T-cell (primary cell): ENCODE measurements around the gene CXCL11. TPM values are rescaled to one million over a fixed set of nuclear protein-coding genes. Genes with fewer than 3 reads are reported as not detected.

ENCODE experiments used
- ATAC-seq, 4 experiments: fragments of 200-7000 bp in 3 of 4; fragments of 150-1000 bp in 1 of 4; cut with Tn5 transposase; replicated peaks in 1 of 4; 1 replicate in 3 of 4; 2 replicates in 1 of 4; pipeline ENCODE4 v1.10.0; 2021; ENCODE audit warnings: moderate library complexity in 3 of 4, mild to moderate bottlenecking in 2 of 4, moderate number of reproducible peaks in 1 of 4
- CTCF ChIA-PET, 2 donors: fragments of 300-600 bp; sonication (Branson Sonifier 250); formaldehyde crosslinking; loops; one replicate each; lab custom pipeline; 2022; ENCODE audit warnings: antibody characterized with exemption in 2 of 2; lab: Charles Lee
- POLR2A ChIA-PET, 2 donors: fragments of 300-600 bp; sonication (Branson Sonifier 250); formaldehyde crosslinking; loops; one replicate each; lab custom pipeline; 2022; ENCODE audit warnings: antibody characterized with exemption in 2 of 2; lab: Charles Lee
- DNase-seq, 35 experiments: peaks; one replicate each; pipeline versions ENCODE4 v3.0.0 to v3.0.0-alpha.2; 2013 to 2023
- H3K27ac ChIP-seq: one replicate; pipeline ENCODE4 v1.5.1; 2013; ENCODE audit warnings: low read length
- H3K27me3 ChIP-seq, 2 experiments: replicated peaks in 1 of 2; 1 replicate in 1 of 2; 2 replicates in 1 of 2; pipeline versions ENCODE4 v1.6.1 to v1.7.0; 2013; ENCODE audit warnings: low read length in 1 of 2, mixed read lengths in 1 of 2; ENCODE audit not compliant: control insufficient read depth in 2 of 2, insufficient read depth in 2 of 2; ENCODE audit errors: extremely low read depth in 1 of 2
- H3K36me3 ChIP-seq, 2 donors: 1 replicate in 1 of 2; 2 replicates in 1 of 2; pipeline versions ENCODE4 v1.6.1 to v1.7.0; 2013; ENCODE audit warnings: low read length in 1 of 2; ENCODE audit not compliant: control insufficient read depth in 2 of 2, insufficient read depth in 1 of 2; ENCODE audit errors: extremely low read depth in 1 of 2
- H3K4me1 ChIP-seq, 2 experiments: 1 replicate in 1 of 2; 2 replicates in 1 of 2; pipeline versions ENCODE4 v1.6.1 to v1.7.0; 2013; ENCODE audit warnings: low read length in 2 of 2, mixed read lengths in 1 of 2; ENCODE audit not compliant: insufficient read depth in 2 of 2, control insufficient read depth in 1 of 2; ENCODE audit errors: extremely low read depth in 1 of 2
- H3K4me3 ChIP-seq, 2 donors: 1 replicate in 1 of 2; 2 replicates in 1 of 2; pipeline versions ENCODE4 v1.5.1 to v1.7.0; 2013; ENCODE audit warnings: mild to moderate bottlenecking in 2 of 2, low read length in 1 of 2, moderate library complexity in 1 of 2; ENCODE audit not compliant: control insufficient read depth in 1 of 2; ENCODE audit errors: extremely low read depth in 1 of 2
- H3K9me3 ChIP-seq: 2 replicates; pipeline ENCODE4 v1.7.0; 2013
- H3K27ac Mint-ChIP-seq, 2 donors: one replicate each; pipeline ENCODE4 v1.8.0; 2020 to 2021; ENCODE audit warnings: mild to moderate bottlenecking in 2 of 2, mixed read lengths in 2 of 2
- H3K27me3 Mint-ChIP-seq, 2 donors: one replicate each; pipeline ENCODE4 v1.8.0; 2021 to 2022; ENCODE audit warnings: mixed read lengths in 2 of 2
- H3K36me3 Mint-ChIP-seq: one replicate; pipeline ENCODE4 v1.8.0; 2021; ENCODE audit warnings: mixed read lengths
- H3K4me1 Mint-ChIP-seq, 3 donors: one replicate each; pipeline ENCODE4 v1.8.0; 2020 to 2022; ENCODE audit warnings: mixed read lengths in 3 of 3, mild to moderate bottlenecking in 1 of 3
- H3K4me3 Mint-ChIP-seq, 3 donors: one replicate each; pipeline ENCODE4 v1.8.0; 2020 to 2022; ENCODE audit warnings: mild to moderate bottlenecking in 3 of 3, mixed read lengths in 3 of 3, moderate library complexity in 3 of 3
- H3K9me3 Mint-ChIP-seq, 3 donors: one replicate each; pipeline ENCODE4 v1.8.0; 2020 to 2022; ENCODE audit warnings: mixed read lengths in 3 of 3
- WGBS: methylation state at CpG from one replicate; pipeline ENCODE4 v1.1.5; 2013; ENCODE audit warnings: missing lambda C conversion rate; ENCODE audit not compliant: insufficient coverage; 5-methylcytosine and 5-hydroxymethylcytosine counted together
- total RNA-seq, 35 experiments: library from RNA in 6 of 35; stranded (reverse) in 6 of 35; fragments of 120-200 nt in 1 of 35; gene quantifications; one replicate each; pipeline versions ENCODE4 v1.2.1 to v1.2.4 and lab custom pipeline; 2013 to 2026

Gene CXCL11
- total RNA-seq, 5 donors from 2014 or later (not counting 1 experiment from before 2014, with no cell fraction given) = not detected

DNA sequence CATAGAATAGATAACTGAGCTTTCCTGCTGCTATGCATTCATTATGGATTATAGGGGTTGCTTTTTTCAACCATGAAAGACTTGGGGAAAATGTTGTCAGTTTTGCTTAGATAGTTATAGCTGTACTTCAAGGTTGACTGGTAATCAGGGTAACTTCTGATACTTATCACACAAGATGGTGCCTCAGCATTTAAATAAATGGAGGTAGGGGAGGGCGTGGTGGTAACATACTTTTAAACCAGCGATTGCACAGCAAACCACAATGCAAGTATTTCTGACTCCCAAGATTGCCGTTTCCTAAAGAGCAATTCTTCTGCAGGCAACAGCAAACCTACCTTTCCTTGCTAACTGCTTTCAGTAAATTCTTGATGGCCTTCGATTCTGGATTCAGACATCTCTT is 13.8 kb downstream of the CXCL11 start:
- ChIA-PET POLR2A (no interaction called here), CTCF (no interaction called here)
- H3K27ac Mint-ChIP-seq = no peak overlapping the region
- Histone ChIP-seq H3K4me1 (no peaks in the 10 kb centered on the region), H3K27ac (no peak overlapping the region), H3K4me3 (no peak overlapping the region), H3K27me3 (no peaks in the 10 kb centered on the region), H3K9me3 (no peaks in the 10 kb centered on the region), H3K36me3 (no peaks in the 10 kb centered on the region)
- DNase-seq (no peak), ATAC-seq (no peak)
- H3K9me3 Mint-ChIP-seq = no peaks in the 10 kb centered on the region
- H3K4me1 Mint-ChIP-seq = peaks cover 12 to 26% (median 17%) of the 10 kb centered on the region in 3 donors
- no peak overlapping the region for H3K4me3 Mint-ChIP-seq
- whole genome bisulfite sequencing = no CpG with 5 or more reads among the region's 4 CpGs
- H3K36me3 Mint-ChIP-seq = no peaks in the 10 kb centered on the region
- H3K27me3 Mint-ChIP-seq = no peaks in the 10 kb centered on the region

- no peaks in the 10 kb centered on the region for H3K27me3 ChIP-seq
- no peak overlapping the region for H3K4me3 ChIP-seq
- ChIA-PET CTCF (interaction anchor here (0.6 kb wide), 3 partner anchors 15 to 486 kb away, joined by 3 to 5 read pairs (median 3); no protein-coding TSS in a partner anchor), POLR2A (no interaction called here)
- no peaks in the 10 kb centered on the region for H3K36me3 ChIP-seq
- WGBS = no CpG with 5 or more reads among the region's 3 CpGs
- H3K9me3 ChIP-seq = no peaks in the 10 kb centered on the region
- Mint-ChIP-seq H3K9me3 (no peaks in the 10 kb centered on the region), H3K4me3 (no peak overlapping the region), H3K27ac (no peak overlapping the region), H3K36me3 (no peaks in the 10 kb centered on the region), H3K27me3 (peaks cover 0 to 3% of the 10 kb centered on the region in 2 donors), H3K4me1 (peaks cover 0 to 2% (median 0%) of the 10 kb centered on the region in 3 donors)
- no peak for DNase-seq
- H3K4me1 ChIP-seq = no peaks in the 10 kb centered on the region
- no peak overlapping the region for H3K27ac ChIP-seq
- no peak for ATAC-seq
Observed at GRCh38 chr4:76017056-76017686, 18.7 kb downstream of the CXCL11 start.

- Mint-ChIP-seq H3K27ac (no peak overlapping the region), H3K36me3 (no peaks in the 10 kb centered on the region), H3K4me1 (no peaks in the 10 kb centered on the region), H3K9me3 (no peaks in the 10 kb centered on the region), H3K4me3 (no peak overlapping the region), H3K27me3 (peaks cover 0 to 5% of the 10 kb centered on the region in 2 donors)
- ChIA-PET CTCF (no interaction called here), POLR2A (no interaction called here)
- no peaks in the 10 kb centered on the region for H3K36me3 ChIP-seq
- ATAC-seq (no peak), DNase-seq (no peak)
- H3K4me3 ChIP-seq = no peak overlapping the region
- no peak overlapping the region for H3K27ac ChIP-seq
- no peaks in the 10 kb centered on the region for H3K4me1 ChIP-seq
- no peaks in the 10 kb centered on the region for H3K9me3 ChIP-seq
- WGBS = 52% methylated on average over 2 of the region's 2 CpGs
- H3K27me3 ChIP-seq = peaks cover 0 to under 1% of the 10 kb centered on the region in 2 experiments
Observed at GRCh38 chr4:76016393-76016792, 19.5 kb downstream of the CXCL11 start.

GRCh38 chr4:76013540-76013939 is 22.3 kb downstream of the CXCL11 start:
- H3K4me1 ChIP-seq = no peaks in the 10 kb centered on the region
- CTCF ChIA-PET = no interaction called here
- POLR2A ChIA-PET = no interaction called here

GRCh38 chr4:76012388-76012801 is 23.5 kb downstream of the CXCL11 start:
- Histone ChIP-seq H3K27me3 (peaks cover 0 to 11% of the 10 kb centered on the region in 2 experiments), H3K4me1 (no peaks in the 10 kb centered on the region), H3K4me3 (no peak overlapping the region), H3K9me3 (no peaks in the 10 kb centered on the region), H3K27ac (no peak overlapping the region), H3K36me3 (no peaks in the 10 kb centered on the region)
- ChIA-PET CTCF (no interaction called here), POLR2A (no interaction called here)
- peaks cover 2 to 5% of the 10 kb centered on the region in 2 donors for H3K27me3 Mint-ChIP-seq
- DNase-seq (no peak), ATAC-seq (no peak)
- H3K27ac Mint-ChIP-seq = no peak overlapping the region
- no peak overlapping the region for H3K4me3 Mint-ChIP-seq
- no CpG with 5 or more reads among the region's 1 CpG for WGBS
- H3K36me3 Mint-ChIP-seq = no peaks in the 10 kb centered on the region
- no peaks in the 10 kb centered on the region for H3K9me3 Mint-ChIP-seq
- no peaks in the 10 kb centered on the region for H3K4me1 Mint-ChIP-seq

More at GRCh38 chr4:76013540-76013939, 22.3 kb downstream of the CXCL11 start:
- H3K9me3 Mint-ChIP-seq = no peaks in the 10 kb centered on the region
- Histone ChIP-seq H3K27me3 (peaks cover 0 to 11% of the 10 kb centered on the region in 2 experiments), H3K27ac (no peak overlapping the region), H3K4me3 (no peak overlapping the region), H3K9me3 (no peaks in the 10 kb centered on the region), H3K36me3 (no peaks in the 10 kb centered on the region)
- no peak overlapping the region for H3K27ac Mint-ChIP-seq
- no peak overlapping the region for H3K4me3 Mint-ChIP-seq
- DNase-seq (no peak), ATAC-seq (no peak)
- WGBS = no CpG with 5 or more reads among the region's 1 CpG
- peaks cover 2 to 5% of the 10 kb centered on the region in 2 donors for H3K27me3 Mint-ChIP-seq
- no peaks in the 10 kb centered on the region for H3K36me3 Mint-ChIP-seq
- H3K4me1 Mint-ChIP-seq = no peaks in the 10 kb centered on the region

DNA sequence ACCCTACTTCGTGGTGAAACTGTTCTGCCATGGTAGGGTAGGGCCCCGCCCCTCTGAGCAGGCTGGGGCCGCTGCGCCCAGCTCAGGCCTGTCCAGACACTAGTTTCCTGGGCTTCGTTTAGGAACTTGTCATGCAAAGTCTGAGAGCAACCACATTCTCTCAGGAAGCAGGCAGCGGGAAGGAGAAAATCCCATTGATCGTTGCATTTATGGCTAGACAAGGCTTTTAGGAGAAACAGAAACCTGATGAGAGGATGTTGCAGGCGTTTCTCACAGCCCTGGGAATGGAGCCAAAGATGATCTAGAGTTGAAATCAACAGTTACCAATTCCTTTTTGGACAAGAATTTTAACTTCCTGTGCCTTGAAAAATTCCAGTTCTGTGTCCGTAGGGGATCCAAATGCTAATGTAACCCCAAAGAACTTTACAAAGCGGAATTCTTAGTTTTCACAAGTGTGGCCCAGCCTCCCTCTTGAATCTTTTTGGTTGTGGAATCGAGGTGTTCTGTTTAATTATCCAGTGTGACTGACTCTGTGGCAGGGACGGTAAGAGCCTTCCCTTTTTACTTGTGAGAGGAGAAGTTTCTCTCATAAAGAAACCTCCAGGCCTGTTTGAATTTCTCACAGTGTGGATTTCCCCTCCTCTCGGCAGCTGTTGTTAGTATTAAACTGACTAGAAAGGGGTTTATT is 24.0 kb downstream of the CXCL11 start:
- ATAC-seq (no peak), DNase-seq (no peak)
- H3K27ac Mint-ChIP-seq = no peak overlapping the region
- ChIA-PET POLR2A (no interaction called here), CTCF (no interaction called here)
- Histone ChIP-seq H3K9me3 (no peaks in the 10 kb centered on the region), H3K36me3 (no peaks in the 10 kb centered on the region), H3K27me3 (peaks cover 0 to 11% of the 10 kb centered on the region in 2 experiments), H3K4me1 (no peaks in the 10 kb centered on the region), H3K27ac (no peak overlapping the region), H3K4me3 (no peak overlapping the region)
- peaks cover 2 to 5% of the 10 kb centered on the region in 2 donors for H3K27me3 Mint-ChIP-seq
- H3K4me1 Mint-ChIP-seq = no peaks in the 10 kb centered on the region
- WGBS = 77% methylated on average over 8 of the region's 13 CpGs
- H3K36me3 Mint-ChIP-seq = no peaks in the 10 kb centered on the region
- no peaks in the 10 kb centered on the region for H3K9me3 Mint-ChIP-seq
- no peak overlapping the region for H3K4me3 Mint-ChIP-seq
